GM21526 (cell line): ENCODE data around the gene OPN1LW.
A peak's percentile ranks its signal among the peaks of the same experiment; 100 is the strongest.
"Not testable (repeated sequence)": the region's sequence is repeated elsewhere in the genome, so short reads cannot be mapped to it uniquely, and the experiment has no call there.

Source experiments
- ATAC-seq: cut with Tn5 transposase; IDR thresholded peaks from one replicate; pipeline ENCODE4 v1.9.1; 2021; ENCODE audit warnings: moderate library complexity; ENCODE audit not compliant: unreplicated experiment, low FRiP score

OPN1LW gene

GRCh38 chrX:154144010-154144409 lies at the start of gene OPN1LW:
TSS of gene OPN1LW (plus strand) at chrX:154144243. CDS start at chrX:154144284, 41 bp downstream.
- not testable (repeated sequence) for ATAC-seq

- ATAC-seq: no peak
These were observed 49.2 kb upstream of the OPN1LW start for GRCh38 chrX:154094833-154095232.

DNA sequence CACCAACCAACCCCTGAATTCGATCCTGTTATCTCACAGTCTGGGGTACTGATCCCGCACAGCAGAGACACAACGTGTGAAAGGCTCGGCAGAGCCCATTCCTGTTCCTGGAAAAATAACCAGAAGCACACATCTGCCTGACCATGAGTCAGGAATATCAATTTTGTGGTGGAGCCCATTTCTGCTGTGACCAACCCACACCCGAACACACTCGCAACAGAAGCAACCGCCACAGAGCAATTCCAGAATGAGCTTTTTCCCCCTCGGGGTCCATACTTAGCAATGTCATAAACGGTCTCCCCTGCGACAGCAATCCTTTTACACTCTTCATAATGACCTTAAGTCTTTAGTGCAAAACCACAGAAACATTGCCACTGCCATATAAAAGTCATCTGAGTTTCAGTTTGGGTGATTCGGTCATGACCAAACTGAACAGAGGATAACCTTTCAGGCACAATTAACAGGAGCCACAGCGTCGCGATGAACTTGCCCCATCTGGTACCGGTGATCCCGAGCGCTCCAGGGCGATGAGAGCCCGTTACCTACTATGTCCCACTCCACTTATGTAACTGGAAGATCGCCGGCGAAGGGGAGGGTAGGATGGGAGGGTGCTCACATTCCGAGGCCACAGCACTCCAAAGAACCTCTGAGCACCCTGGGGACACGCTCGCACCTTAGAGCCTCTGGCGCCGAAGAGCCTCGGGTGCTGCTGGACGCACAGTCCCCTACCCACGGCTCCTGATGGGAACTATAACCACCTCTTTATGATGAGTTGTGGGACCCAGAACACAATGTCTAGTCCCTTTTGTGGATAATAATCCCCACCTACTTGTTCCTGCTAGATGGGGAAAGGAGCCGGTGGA lies 47.7 kb upstream of the OPN1LW start:
- ATAC-seq: no peak

GRCh38 chrX:154097003-154097588 lies 46.9 kb upstream of the OPN1LW start:
- ATAC-seq: peak; percentile 32

DNA sequence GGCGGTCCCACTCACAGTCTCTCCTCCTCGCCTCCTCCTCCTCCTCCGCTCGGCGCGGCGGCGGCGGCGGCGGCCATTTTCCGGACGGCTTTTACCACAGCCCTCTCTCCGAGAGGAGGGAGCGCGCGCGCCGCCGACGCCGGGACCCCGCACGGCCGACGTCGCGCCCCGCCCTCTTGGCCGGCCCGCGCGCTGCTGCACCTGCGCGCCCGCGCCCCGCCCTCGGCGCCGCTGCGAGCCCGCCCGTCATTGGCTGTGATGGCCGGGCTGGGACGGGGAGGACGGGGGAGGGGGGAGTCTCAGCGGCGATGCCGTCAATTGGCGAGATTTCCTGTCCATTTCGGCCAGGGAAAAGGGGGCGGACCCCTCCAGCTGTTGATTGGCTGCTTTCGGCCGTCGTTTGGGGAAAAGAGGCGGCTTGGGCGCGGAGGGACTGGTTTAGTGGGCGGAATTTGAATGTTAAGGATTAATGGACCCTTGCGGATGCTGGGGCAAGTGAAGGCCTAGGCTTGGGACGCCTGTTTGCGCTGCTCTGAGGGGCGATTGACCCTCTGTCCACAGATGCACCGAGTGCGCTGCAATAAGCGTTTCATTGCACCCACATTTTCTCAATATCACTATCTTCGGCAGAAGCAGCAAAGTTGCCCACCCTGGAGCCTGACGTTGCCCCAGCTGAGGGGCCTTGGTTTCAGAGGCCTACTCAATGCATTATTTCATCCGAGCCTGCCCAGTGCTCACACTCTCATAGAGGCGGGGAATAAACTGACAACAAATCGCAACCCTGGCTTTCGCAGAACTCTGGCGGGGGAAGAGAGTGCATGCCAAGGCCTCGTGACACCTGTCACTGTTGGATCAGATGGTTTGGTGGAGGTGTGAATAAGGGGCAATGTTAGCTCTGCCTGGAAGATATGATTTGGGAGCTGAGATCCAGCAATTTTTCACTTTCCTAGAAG lies 46.2 kb upstream of the OPN1LW start, which contains the start of gene MECP2:
MECP2 (minus strand) TSS at position 129 of the 953 bp plus-strand sequence.
- ATAC-seq: peak; percentile 71

GRCh38 chrX:154098551-154098950 lies 45.5 kb upstream of the OPN1LW start:
- ATAC-seq: no peak

DNA sequence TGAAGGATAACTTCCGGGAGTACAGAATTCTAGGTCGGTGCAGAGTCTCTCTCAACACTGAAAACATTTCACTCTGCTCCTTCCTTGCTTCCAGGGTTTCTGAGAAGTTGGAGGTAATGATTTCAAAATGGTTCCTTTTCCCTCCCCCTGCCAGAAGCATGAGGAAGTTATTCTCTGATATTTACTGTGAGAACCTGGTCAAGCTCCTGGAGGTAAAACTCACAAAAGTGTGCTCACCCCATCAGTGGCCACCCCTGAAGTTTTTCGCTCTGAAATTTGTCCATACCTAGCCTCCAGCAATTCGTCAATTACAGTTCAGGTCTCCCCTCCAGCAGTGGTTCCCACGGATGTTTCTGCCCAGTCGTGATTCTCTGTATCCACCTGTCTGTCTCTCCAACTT lies 30.3 kb upstream of the OPN1LW start:
- no peak for ATAC-seq

GRCh38 chrX:154114652-154115051 lies 29.4 kb upstream of the OPN1LW start:
- ATAC-seq: no peak

DNA sequence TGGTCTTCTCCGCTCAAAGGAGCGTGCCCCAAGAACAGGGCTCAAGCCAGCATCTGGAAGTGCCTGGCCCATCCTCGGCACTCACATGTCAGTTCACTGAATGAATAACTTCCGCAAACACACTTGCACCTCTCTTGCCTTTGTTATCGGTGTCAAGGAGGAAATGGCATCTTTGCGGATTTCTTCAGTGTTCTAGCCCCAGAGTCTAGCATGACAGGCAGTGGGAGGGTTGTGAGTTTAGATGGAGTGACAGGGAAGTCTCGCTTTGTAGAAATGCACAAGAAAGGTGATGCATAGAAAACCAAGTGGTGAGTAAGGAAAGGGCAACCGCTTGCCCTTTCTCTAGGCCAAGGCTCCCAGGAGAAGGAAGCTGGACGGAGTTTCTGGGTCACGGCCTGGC lies 29.0 kb upstream of the OPN1LW start:
- ATAC-seq: no peak

DNA sequence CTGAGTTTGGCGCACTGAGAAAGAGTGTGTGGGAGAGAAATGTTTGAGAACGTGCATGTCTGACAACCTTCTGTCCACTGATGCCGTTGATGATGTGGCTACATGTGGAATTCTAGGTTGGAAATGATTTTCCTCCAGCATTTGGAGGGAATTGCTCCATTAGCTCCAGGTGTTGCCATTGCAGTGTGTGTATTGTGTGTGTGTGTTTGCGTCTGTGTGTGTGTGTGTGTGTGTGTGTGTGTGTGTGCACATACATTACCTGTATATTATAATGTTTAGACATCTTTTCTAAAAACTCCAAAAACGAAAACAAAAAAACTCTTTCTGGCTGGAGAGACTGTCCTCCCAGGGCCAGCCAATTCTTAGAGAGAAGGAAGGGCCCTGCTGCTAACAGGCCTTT lies 28.3 kb upstream of the OPN1LW start:
- ATAC-seq: no peak

- no peak for ATAC-seq
These were observed 27.4 kb upstream of the OPN1LW start for GRCh38 chrX:154116426-154117211.

GRCh38 chrX:154117566-154117965 lies 26.5 kb upstream of the OPN1LW start:
- no peak for ATAC-seq

DNA sequence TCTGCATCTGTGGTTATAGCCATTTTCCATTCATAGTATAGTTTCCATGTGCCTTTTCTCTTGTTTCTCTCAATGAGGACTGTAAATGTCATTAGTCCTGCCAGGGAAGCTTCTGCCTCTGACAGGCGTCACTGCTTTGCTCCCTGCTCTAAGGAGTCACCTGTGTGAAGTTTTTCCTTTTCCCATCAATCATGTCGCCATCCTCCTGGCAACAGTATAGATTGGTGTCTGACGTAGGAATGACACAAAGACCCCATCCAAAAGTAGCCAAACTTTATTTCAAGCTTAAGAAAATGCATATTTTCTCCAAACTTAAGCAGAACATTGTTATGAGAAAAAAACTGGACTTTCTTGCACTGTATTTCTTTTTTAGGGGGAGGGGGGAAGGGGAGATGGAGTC lies 23.5 kb upstream of the OPN1LW start:
- no peak for ATAC-seq

DNA sequence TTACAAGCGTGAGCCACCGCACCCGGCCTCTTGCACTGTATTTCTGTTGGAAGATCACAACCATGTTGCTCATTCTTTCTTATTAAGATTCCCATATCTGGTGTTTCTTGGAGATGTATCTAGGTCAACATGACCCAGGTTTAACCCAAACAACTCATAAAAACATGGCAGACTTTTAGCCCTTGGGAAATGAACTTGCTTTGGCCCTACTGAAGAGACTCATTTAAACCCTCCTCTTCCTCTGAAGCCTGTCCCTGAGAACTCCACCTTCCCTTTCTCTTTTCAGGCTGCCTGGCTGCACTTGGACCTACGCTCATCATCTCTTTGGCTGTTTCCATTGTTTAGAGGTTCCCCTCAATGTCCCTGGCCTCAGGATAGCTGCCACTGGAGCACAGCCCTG lies 22.8 kb upstream of the OPN1LW start:
- no peak for ATAC-seq

DNA sequence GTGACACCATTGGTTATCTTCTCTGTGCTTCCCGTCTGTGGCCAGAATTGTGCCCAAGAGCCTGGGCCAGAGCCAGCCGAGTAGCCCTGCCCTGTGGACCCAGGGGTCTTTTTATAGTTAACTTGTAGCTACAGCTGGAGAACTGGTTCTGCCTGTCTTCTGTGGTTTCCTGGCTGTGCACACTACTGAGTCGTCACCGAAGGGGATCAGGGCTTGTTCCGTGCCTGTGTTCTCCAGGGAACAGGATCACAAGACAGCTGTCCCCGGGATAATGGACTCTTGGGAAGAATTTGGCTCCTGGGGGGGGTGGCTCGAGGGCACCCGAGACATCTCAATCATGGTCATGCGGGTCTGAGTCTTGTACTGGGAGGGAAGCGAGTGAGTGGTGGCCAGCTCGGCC lies 22.1 kb upstream of the OPN1LW start:
- no peak for ATAC-seq

- no peak for ATAC-seq
These were observed 20.5 kb upstream of the OPN1LW start for GRCh38 chrX:154123241-154124219.

DNA sequence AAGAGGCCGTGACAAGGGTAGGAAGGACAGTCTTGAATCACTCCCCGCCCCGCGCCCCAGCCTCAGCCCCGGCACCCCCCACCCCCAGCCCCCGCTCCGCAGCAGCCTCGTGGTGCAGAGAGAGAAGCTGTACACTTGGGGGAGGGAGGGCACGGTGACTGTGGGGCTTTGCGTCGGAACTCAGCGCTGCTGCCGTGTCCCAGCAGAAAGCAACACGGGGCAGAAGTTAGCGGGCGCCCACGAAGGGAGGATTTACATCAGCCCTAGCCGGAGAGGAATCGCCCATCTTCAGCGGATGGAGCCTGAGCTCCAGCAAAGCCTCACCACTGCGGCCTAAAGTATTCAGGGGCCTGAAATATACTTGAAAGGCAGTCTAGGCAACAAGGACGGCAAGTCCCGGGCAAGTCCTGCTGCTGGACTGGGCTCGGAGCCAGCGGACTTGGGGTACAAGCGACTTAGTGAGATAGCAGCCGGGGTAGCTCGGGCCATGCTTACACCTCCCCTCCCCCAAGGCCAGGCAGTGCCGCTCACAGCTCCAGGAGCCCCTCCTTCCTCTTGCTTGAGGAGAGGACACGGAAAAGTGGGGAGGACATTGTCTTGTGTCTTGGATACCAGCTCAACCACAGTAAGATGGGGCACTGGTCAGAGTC lies 18.5 kb upstream of the OPN1LW start:
- ATAC-seq: no peak

GRCh38 chrX:154126101-154126500 lies 17.9 kb upstream of the OPN1LW start:
- ATAC-seq: no peak
